UCSD-AML1 (cell line): ENCODE measurements around the gene GAD2.

Experiments used
- DNase-seq: peaks from one replicate; lab custom pipeline; 2025; ENCODE audit not compliant: unreplicated experiment; lab: John Stamatoyannopoulos, UW

The GAD2 gene

DNA sequence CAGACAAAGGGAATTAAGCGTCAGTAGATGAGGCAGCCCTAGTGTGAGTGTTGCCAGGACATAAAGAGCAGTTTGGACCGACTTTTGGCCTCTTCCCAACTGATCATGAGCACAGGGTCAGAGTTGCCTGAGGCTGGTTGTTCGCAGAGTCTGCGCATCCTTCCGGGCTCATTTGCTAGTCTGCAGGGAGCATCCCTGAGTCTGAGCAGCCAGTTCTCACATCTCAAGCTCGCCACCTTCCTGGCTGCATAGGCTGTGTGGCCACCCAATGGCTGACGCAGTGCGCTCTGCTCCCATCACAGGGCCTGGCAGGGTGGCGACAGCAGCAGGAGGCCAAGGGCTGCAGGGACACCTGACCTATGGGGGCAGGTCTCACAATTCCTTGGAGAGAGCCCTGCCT is 5.0 kb downstream of the GAD2 start:
- DNase-seq = no peak

DNA sequence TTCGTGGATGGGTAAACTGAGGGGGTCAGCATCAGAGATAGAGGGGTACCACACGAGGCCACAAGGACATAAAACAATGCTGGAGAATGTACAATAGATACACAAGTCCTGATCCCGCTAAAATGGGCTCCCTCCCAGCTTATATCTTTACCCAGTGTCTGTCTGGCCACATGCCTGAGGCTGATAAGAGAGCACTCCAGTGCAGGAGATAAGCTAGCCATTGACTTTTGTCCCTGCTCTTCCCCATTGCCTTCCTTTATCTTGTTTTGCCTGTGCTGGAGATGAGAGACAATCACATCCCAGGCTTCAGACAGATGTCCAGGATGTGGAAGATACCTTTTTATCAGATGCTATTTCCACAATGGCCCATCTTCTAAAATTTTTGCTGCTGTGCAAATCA is 6.0 kb downstream of the GAD2 start:
- DNase-seq = no peak

DNA sequence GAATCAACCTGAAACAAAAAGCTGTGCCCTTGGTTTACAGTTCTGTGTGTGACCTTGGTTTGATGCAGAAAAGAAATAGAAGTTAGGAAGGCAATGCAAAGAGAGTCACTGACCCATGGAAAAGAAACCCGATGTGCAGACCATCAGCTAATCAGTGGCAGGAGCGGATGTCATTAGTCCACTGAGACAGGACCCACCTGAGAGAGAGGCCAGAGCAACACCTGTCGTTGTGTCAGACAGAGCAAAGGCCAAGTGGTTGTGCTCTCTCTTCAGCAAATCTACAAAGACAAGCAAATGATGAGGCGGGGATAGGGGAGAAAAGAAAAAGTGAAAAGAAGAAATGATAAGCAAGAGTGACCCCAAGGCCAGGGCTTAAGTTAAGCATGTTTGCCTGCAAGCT is 8.7 kb downstream of the GAD2 start:
- no peak for DNase-seq

DNA sequence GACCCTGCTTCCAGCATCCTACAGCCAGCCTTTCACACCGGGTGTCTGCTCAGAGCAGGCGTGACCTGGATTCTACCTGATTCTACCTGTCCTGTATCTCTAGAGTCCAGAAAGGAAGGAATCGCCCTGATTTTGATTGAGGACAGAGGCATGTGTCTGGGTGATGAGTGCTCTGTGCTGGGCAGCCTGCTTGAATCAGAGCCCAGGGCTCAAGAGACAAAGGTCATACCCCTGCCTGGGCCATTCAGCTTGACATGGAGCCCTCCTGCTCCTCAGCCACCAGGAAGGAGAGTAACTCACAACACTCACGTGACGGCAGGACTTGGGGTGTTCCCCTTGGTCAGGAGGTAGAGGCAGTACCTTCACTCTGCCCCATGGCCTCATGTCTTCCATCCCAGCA is 11.2 kb downstream of the GAD2 start:
- no peak for DNase-seq

DNA sequence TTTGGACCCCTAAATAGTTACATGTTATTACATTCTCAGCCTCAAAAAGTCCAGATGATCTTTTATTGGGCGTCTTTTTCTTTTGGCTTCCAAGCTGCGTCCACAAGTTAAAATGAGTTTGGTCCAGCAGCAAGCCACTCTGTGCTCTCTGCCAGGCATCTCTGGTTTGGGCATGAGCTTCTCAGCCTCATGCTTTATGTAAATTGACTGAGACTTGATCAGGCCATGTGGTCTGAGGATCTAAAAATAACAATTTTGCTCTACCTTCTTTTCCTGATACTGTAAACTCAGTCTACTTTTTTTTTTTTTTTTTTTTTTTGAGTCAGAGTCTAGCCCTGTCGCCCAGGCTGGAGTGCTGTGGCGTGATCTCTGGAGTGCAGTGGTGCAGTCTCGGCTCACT is 15.6 kb downstream of the GAD2 start:
- no peak for DNase-seq

DNA sequence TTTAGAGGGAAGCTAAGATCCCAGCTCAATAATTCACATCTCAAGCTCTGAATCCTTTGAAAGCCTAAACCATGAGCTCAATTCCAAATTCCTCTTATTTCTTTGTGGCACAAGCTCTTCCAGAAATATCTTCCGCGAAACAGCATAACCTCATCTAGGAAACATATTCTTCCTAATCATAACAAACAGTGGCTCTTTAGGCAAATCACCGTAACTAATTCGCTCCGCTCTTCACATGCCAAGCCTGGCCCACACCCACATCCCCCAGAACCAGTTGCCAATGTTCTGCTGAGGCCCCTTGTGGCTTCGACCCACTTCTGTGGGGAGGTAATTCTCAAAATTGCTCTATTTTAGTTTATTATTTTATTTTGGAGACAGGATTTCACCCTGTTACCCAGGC is 19.2 kb downstream of the GAD2 start:
- DNase-seq = no peak

DNA sequence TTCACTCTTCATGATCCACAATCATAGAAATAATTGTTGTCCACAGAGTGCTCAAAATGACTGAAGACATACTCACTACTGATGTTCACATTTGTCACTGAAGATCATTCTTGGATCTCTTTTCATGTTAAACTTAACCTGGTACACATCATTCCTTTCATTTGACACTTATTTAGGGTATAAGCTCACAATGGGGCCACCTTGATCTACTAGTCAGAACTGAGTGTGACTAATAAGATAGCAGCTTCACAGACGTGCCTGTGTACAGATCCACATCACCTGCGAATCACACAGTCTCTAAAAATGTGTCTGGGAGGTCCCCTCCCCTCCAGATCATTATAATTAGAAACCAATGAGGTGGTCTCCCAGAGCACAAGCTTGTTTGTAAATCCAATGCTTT is 21.8 kb downstream of the GAD2 start:
- DNase-seq = no peak

DNA sequence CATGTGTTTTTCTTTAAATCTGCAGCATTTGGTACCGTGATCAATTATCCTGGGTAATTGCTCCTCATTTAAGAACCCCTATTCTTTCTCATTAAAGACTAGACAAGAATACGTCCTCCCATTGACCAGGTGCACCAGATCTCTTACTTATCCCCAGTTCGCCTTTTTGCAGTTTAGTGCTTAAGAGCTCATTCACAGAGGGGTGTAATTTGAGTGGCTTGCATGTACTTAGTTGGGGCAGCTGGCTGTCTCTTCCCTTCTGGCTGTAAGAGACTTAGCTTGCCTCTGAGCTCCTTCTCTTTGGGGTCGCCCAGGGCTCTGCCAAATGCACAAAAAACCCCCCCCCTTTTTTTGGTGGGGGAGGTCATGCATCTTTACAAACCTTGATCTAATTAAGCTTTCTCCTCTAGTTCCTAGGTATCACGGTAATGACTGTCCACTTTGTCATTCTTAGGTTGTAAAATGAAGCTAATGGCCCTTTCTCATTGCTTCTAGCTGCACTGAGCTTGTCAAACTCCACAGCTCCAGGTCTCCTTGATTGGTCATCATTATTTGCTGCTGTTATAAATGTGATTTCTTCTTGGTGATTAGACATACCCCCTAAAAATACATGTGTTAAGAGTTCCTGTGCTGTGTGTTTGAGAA is 26.3 kb downstream of the GAD2 start:
- DNase-seq = no peak

DNA sequence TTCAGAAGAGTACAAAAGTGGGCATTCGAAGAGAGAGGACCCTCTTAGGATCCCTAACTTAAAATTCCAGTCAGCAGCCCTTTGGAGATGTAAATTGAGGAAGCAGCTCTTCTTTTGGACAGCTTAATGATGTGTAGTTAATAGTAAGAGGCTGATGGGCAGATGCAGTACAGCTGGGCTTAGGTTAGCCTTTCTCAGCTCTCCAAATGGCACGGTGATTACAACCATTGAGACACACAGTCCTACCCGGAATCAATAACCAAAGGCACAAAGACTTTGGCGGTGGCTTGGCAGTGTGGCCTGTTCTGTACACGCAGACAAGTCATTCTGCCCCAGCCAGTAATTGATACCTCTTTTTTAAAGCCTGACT is 26.8 kb downstream of the GAD2 start:
- no peak for DNase-seq

DNA sequence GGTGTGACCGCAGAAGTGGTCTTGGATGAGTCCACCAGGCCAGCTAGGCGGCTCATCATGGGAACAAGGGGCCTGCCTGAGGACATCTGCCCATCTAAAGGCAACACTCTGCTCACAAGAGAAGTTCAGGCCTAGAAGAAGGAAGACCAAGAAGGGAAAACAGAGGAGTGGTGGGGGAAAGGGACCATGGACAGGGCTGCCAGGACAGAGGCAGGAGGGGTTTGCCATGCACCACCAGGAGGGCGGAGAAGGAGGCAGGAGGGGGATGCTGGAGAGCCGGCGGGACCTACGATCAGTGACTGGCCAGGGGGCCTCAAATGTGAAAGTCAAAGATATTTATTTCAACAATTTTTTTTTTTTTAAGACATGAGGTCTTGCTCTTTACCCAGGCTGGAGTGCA is 33.1 kb downstream of the GAD2 start:
- no peak for DNase-seq

DNA sequence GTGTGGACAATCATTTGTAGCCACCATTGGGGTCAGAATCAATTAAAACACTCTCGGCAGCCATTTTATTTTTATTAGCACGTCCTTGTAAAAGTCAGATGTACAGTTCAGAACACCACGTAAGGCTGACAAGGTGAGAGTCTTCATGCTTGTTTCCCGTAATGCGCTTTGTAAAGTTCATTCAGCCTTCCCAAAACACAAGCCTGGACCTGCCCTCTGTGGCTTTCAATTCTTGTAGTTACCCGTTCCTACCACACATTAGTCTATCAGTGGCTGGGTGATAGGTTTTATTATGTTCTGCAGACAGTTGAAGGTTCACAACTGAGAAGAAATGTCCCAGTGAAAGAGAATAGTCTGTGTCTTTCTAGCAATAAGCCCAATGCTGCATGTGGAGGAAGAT is 35.4 kb downstream of the GAD2 start:
- DNase-seq = no peak

DNA sequence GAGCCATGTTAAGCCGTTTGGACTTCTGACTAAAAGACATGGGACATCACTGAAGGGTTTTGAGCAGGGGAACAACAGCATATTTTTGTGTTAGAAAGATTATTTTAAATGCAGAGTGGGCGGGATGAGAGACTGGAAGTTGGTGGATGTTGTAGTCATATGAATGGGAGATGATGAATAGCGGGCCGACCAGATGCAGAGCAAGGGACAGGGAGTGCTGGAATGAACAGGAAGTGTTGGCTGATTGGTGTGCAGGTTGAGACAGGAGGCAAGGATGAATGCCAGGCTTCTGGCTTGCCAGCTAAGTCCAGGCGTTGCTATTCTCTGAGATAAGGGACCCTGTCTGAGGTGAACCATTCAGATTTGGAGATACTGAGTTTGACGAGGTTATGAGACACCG is 38.0 kb downstream of the GAD2 start:
- no peak for DNase-seq

DNA sequence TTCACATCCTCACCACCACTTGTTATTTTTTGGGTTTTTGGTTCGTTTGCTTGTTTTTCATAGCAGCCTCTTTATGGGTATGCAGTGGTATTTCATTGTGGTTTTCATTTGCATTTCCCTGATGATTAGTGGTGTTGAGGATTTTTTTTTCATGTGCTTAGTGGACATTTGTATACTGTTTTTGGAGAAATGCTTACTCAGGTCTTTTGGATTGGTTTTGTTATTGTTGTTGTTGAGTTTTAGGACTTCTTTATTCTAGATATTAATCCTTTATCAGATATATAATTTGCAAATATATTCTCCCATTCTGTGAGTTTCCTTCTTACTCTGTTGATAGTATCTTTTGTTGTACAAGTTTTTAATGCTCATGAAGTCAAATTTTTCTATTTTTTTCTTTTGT is 42.8 kb downstream of the GAD2 start:
- no peak for DNase-seq

DNA sequence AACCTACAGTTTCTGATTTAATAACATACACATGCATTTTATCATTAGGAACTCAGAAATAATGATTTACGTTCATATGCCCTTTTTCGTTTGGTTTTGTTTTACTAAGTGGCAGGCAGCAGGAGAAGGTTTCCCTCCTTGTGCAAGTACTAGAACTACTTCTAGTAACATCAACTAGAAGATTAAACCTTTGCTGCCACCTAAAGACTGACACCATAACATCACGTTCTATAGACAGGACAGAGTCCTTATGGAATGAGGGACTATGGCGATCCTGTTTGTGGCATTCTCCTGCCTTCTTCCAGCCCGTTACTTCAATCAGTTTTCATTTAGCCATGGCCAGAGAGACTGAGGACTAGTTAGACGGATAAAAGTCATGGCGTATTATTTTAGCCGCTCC is 53.2 kb downstream of the GAD2 start:
- DNase-seq = no peak

DNA sequence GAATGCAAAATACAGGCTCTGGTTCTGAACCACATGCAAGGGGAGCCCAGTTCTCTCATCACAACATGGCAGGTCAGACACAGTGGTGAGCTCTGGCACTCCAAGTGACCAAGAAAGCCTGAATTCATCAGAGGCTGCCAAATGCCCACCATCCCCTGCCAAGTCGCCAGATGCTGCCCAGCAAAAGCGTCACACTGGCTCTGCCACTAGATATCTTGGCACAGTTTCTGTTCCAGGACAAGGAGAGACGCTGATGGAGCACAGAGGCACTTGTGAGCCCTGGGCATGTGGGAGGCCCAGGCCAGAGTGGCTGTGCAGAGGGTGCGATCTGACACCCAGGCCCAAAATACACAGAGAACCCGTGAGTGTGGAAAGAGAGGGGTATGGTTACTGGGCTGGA is 57.8 kb downstream of the GAD2 start:
- no peak for DNase-seq

DNA sequence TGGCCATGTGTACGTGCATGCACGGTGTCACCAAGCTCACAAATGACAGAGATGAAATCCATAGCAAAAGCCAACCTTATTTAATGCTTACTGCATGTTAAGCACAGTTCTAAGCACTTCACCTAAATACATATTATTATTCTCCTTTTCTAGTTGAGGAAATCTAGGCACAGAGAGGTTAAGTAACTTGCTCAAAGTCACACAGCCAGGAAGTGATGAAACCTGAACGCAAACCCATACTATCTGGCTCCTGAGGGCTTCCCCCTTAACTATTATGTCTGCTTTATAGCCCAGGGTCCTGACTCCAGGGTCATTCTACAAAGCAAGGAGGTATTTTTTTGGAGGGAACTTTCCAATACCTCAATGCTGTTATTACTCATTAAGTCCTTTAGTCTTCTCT is 61.7 kb downstream of the GAD2 start:
- DNase-seq = no peak

DNA sequence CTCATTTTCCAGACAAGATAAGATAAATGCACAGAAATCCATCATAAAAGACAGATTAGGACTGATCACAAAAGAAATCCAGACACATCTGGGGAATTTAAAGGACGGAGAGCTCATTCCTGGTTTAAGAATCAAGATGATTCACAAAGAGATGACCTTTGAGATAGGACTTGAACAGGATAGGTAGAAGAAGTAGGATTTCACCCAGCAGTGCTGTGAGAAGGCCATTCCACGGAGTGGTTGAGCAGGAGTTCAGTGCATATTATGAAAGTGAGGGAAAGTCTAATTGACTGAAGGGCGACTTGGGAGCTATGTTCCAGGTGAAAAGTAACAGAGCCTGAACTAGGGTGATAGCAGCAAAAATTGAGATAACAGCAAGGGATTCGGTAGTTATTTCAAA is 73.7 kb downstream of the GAD2 start:
- DNase-seq = no peak

DNA sequence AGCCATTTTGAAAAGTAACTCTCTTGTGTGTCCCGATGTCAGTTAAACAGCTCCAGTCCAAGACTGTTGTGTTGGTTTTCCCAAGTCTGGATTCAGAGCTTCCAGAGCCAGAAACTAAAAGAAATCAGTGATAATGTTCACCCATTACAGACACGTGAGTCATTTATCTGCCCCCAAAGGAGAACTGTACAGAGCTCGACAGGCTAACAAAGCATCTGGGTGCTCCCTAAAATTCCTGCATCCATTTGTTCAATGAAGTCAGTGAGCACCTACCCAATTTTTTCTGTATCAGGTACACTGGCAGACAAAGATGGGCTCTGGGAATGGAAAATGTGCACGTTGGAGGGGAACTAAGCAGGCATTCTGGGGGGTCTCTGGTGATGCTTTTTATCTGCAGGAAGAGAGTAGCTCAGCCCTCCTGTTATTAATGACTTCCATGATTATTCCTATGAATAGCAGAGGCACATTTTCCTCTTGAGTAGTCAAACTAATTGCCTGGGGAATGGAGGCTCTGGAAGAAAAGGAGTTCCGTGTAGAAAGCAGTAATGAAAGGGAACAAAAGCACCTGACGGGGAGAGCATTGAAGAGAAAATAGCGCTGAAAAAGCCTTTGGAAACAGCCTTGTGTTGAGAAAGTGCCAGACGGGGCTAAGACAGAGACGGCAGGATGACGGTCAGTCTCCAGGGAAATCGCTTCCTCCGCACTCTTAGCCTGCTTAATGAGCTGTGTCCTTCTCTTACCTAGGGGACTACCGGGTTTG is 75.3 kb downstream of the GAD2 start:
- no peak for DNase-seq

DNA sequence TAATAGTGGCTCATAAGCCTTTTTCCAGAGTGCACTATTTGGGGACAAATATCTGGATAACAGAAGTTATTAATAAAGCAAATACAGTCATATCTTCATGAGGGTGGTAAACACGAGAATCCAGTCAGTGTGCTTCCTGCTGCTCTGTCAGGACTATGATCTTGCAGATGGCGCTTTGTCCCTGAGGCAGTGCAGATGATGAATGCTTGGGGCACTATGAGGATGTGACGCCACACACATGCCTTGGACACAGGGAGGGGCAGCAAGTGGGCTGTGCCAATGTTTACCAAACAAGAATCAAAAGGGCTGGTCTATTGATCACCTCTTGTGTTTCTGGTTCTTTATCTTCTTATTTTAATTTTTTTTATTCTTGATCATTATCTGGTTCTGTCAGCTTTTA is 79.8 kb downstream of the GAD2 start:
- DNase-seq = no peak

DNA sequence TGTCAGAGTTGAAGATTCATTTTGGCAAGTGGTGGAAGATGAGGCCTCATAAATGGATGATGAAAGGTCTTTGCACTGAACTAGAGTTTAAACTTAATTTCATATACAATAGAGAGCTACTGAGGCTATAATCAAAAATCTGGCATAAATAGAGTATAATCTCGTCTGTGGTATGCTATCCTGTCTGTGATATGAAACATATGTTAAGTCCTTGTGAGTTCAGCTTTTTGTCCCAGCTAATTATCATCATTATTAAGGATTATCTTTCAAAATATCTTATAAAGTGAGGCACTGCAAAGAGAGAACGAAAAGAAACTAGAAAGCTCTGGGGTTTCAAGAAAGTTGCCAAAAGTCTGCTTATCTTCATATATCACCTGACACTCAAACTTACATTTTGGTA is 83.4 kb downstream of the GAD2 start:
- DNase-seq = no peak

DNA sequence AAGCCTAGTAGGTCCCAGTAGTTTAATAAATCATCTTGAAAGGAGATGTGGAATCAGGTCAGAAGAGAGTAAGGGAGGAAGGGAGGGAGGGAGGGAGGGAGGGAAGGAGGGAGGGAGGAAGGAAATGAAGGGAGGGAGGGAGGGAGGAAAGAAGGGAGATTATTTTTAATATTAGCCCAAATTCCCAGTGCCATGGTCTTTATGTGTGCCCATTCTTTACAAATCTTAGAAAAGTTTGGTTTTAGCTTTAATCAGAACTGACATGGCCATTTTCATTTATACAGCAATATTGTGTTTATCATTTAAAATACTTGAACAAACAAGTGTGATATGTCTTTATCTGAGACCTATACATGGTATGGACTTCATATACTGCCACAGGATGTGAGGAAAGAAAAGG is 86.8 kb downstream of the GAD2 start:
- DNase-seq = no peak

DNA sequence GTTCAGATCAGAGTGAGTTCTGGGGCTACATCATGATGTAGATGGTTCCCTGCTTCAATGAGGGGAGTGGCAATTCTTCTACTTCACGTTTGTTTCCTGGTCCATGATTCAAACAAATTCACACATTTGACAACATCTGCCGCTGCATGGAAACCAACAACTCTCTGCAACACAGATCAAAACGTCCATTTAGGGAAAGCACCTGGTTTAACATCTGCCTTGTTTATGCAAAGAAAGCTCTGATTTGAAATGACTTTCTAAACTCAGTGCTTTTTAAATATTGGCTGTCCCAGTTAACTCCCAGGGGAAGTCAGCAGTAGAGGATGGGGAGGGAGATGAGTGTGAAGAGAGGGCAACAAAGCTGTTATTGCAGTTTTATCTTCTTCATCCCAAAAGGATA is 93.8 kb downstream of the GAD2 start:
- DNase-seq = no peak

DNA sequence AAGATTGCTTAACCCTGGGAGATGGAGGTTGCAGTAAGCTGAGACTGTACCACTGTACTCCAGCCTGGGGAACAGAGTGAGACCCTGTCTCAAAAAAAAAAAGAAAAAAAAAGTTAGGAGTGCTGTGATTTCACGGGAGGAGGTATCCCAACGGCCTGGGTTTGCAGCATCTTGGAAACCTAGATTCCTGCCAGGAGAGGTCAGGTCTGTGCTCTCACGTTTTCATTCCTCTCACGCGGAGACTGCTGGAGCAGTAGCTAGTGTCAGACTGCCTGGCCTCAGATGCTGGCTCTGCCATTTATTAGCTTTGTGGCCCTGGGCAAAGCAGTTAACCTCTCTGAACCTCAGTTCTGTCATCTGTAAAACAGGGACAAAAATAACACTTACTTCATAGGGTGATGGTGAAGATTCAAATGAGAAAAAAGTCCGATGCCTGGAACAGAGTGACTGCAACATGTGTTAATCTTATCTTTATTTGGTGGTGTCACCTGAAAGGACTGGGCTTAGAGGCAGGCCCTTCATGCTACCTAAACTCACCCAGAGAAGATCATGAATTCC is 94.9 kb downstream of the GAD2 start:
- DNase-seq = no peak
